Subcutaneous abdominal adipose tissue (tissue), 5 donors: ENCODE measurements around the gene RNF144A.

Experiments
- H3K27ac ChIP-seq: one replicate; pipeline ENCODE4 v1.7.0; 2013; ENCODE audit warnings: low read depth, mild to moderate bottlenecking, inconsistent platforms, low read length, moderate library complexity
- H3K27me3 ChIP-seq, 5 donors: one replicate each; pipeline ENCODE4 v1.7.0; 2013; ENCODE audit warnings: low read length in 5 of 5, inconsistent platforms in 1 of 5; ENCODE audit not compliant: control insufficient read depth in 5 of 5, insufficient read depth in 4 of 5
- H3K36me3 ChIP-seq, 5 donors: one replicate each; pipeline ENCODE4 v1.7.0; 2013; ENCODE audit warnings: low read length in 5 of 5; ENCODE audit not compliant: control insufficient read depth in 5 of 5, insufficient read depth in 5 of 5
- H3K4me1 ChIP-seq, 5 donors: one replicate each; pipeline ENCODE4 v1.7.0; 2013; ENCODE audit warnings: low read length in 5 of 5, mild to moderate bottlenecking in 3 of 5, moderate library complexity in 1 of 5; ENCODE audit not compliant: control insufficient read depth in 5 of 5, insufficient read depth in 5 of 5
- H3K4me3 ChIP-seq, 5 donors: one replicate each; pipeline ENCODE4 v1.7.0; 2013; ENCODE audit warnings: low read length in 5 of 5, low read depth in 1 of 5
- H3K9ac ChIP-seq, 5 donors: one replicate each; pipeline ENCODE4 v1.7.0; 2013; ENCODE audit warnings: low read length in 5 of 5, mild to moderate bottlenecking in 4 of 5, moderate library complexity in 3 of 5
- H3K9me3 ChIP-seq, 5 donors: one replicate each; pipeline ENCODE4 v1.7.0; 2013; ENCODE audit warnings: low read length in 5 of 5; ENCODE audit not compliant: control insufficient read depth in 5 of 5
- donor health status: healthy.
- donor health status: healthy.
- donor health status: healthy.
- donor health status: healthy.
- donor health status: healthy.

Gene RNF144A

DNA sequence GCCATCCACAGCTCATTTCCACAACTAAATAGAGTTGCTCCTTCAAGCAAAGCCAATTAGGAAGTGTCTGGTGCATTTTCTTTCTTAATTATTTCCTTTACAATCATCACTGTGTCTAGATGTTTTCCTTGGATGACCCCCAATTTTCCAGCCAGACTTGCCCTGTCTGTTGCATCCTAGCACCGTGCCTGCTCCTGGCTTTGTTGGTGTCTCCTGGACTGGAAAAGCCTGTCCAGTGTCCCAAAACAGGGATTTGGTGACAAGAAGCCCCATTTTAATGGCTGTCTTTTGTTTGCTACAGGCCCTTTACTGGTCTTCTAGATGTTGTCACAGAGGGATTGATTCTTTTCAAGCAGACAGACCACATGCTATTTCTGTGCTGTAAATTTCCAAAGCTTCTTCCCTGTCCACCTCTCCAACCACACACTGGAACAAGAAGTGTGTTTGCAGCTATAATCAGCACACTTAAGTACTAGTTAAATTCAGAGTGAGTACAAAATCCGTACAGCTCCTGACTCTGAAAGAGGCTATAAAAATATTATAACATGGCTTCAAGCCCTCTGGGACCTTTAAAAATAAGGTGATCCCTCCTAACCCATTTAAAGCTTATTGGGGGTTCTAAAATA, 38.4 kb downstream of the RNF144A start:
- Histone ChIP-seq H3K4me3 (no peak overlapping the region), H3K9ac (peak overlapping the region in 1 of 5 donors; percentile 8), H3K27ac (no peak overlapping the region), H3K4me1 (peaks cover 2 to 49% (median 38%) of the 10 kb centered on the region in 5 donors), H3K27me3 (no peaks in the 10 kb centered on the region), H3K9me3 (no peaks in the 10 kb centered on the region), H3K36me3 (no peaks in the 10 kb centered on the region)

DNA sequence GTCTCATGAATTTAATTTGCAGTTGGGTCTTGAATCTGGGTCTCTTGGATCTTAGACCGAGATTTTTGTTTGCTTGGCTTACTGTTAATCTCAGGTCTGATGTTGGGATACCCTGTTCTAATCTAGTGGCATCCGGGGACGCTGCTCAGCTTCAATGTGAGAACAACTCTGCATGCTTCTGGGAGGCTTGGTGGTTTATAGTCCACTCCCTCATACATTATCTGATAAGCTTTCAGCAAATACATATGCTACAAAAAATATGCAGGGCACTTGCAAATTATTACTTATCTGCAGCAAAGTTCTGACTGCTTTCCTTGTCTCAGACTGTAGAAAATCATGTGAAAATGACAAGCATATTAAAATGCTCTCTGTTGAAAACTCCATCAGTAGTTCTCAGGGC, 39.4 kb downstream of the RNF144A start:
- Histone ChIP-seq H3K9ac (no peak overlapping the region), H3K27me3 (no peaks in the 10 kb centered on the region), H3K36me3 (no peaks in the 10 kb centered on the region), H3K27ac (no peak overlapping the region), H3K4me3 (no peak overlapping the region), H3K4me1 (peaks cover 2 to 58% (median 47%) of the 10 kb centered on the region in 5 donors), H3K9me3 (no peaks in the 10 kb centered on the region)

DNA sequence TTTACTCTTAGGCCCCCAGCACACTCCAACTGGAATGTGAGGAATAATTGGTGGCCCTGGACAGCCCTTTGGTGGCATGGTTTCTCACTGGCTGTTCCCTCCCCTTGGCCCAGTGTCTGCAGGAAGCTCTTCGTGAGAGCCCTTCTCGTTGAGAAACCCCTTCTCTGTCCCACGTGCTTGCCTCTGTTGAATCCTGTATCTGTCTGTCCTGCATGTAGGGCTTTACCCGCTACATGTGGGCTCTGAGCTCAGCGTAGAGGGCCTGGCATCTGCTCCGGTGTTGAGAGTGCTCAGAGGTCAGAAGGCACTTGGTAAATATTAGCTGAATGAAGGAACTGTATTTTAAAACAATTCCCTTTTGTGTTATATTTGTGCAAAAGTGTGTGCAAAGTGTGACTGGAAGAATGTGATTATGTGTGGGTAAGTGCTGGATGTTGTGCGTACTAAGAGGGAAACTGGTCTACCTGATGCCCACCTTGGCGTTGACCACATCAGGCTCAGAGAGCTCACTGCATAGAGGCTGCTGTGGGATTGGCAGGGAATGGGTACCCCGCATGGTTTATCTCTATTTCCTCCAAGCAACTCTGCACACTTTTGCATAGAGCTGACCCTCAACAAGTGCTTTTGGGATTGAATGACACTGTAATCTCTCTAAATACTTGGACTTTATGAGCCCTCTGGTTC, 40.0 kb downstream of the RNF144A start:
- Histone ChIP-seq H3K27ac (no peak overlapping the region), H3K4me3 (no peak overlapping the region), H3K36me3 (no peaks in the 10 kb centered on the region), H3K9me3 (no peaks in the 10 kb centered on the region), H3K4me1 (peaks cover 2 to 60% (median 47%) of the 10 kb centered on the region in 5 donors), H3K27me3 (no peaks in the 10 kb centered on the region), H3K9ac (no peak overlapping the region)

DNA sequence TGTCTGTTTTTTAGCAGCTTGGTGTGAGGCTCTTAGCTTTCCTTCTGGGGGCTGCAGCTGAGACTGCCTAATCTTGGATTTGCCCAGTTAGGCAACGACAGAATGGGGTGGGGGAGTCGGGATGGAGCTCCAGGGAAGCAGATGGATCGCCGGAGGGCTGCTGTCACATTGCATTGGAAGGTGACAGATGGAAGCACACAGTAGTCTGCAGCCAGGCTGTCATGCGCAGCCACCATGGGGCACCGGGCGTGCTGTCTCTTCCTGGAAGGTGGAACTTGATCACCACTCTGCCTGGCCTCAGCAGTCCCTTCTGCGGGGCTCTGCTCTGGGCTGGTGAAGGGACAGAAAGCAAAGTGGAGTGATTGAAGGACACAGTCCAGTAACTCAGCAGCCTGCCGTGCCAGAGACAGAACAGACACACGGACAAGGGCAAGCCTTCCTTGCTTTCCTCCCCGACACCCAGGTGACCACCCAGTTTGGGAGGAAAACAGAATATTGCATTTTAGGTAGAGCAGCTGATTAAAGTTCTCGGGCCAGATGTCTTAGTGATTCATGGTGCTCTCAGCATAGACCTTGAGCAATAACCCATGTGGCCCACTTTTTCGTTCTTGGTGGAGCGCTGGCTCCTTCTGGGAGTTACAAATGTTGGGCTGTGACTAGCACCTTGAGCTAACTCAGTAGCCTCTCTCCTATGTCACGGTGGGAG, 40.9 kb downstream of the RNF144A start:
- Histone ChIP-seq H3K27me3 (no peaks in the 10 kb centered on the region), H3K27ac (no peak overlapping the region), H3K4me1 (peaks cover 2 to 60% (median 47%) of the 10 kb centered on the region in 5 donors), H3K9me3 (no peaks in the 10 kb centered on the region), H3K4me3 (no peak overlapping the region), H3K36me3 (no peaks in the 10 kb centered on the region), H3K9ac (no peak overlapping the region)

DNA sequence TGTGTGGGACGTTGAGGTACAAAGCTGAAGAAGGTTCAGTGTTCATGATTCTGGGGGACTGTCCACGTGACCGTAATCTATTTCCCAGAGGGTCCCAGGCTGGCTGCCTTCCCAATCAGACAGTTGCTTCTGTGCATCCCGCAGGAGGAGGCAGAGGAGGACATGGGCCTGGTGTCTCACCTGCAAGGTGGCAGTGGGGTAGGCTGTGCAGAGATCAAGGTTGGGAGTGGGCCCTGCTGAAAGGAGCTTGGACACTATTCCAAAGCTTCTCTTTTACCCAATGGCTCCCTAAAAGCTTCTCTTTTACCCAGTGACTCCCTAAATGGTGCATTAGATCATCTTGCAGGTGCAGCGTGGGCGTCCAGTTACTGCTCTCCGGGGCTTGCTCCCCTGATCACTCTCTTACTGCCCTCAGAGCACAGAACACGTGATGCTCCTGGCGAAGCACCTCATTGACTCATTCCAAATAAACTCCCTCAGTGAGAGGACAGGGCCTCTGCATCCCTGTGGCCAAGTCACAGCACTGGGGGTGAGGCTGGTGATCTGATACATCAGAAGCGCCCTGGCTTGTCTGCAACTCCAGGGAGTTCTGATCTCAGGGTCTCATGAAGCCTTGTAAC, 41.5 kb downstream of the RNF144A start:
- Histone ChIP-seq H3K4me1 (peaks cover 2 to 60% (median 47%) of the 10 kb centered on the region in 5 donors), H3K27me3 (no peaks in the 10 kb centered on the region), H3K9ac (no peak overlapping the region), H3K27ac (no peak overlapping the region), H3K36me3 (no peaks in the 10 kb centered on the region), H3K4me3 (no peak overlapping the region), H3K9me3 (no peaks in the 10 kb centered on the region)

DNA sequence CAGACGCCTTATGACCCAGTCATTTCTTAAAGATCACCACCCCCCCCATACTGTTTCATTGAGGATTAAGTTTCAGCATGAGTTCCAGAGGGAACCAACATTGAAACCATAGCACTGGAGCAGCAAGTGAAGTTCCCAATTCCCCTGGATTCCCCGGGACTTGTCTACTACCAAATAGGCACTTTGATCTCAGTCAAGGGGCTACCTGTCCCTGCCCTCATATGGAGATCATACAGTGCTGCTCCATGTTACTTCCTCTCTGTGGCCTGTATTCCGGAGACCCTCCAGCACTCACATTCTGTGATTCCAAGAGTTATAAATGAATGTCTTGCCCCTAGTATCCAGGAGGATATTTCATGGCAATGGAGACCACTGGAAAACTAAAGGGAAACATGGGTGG, 42.5 kb downstream of the RNF144A start:
- Histone ChIP-seq H3K9ac (peak overlapping the region in 1 of 5 donors; percentile 40), H3K27me3 (no peaks in the 10 kb centered on the region), H3K9me3 (no peaks in the 10 kb centered on the region), H3K36me3 (no peaks in the 10 kb centered on the region), H3K4me1 (peaks cover 2 to 59% (median 43%) of the 10 kb centered on the region in 5 donors), H3K4me3 (no peak overlapping the region), H3K27ac (peak overlapping the region; percentile 21)

DNA sequence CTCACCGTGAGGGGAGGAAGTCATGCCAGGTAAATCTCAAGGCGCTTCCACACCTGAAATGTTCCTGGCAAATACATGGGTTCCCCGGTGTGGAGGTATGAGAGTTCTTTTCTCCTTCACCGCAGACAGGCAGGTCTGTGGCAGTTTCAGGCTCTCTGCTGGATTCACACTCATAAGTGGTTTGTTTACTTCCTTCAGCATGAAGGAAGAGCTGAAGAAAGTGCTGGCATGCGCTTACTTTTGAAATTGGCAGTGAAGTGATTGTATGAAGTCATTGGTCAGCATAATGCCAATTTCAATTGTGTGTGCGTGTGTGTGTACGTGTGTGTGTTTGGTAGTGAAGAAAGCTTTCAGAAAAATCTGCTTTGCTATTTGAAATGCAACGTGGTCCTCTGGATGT, 43.4 kb downstream of the RNF144A start:
- H3K9me3 ChIP-seq = no peaks in the 10 kb centered on the region
- no peaks in the 10 kb centered on the region for H3K27me3 ChIP-seq
- H3K4me3 ChIP-seq = peak overlapping the region in 3 of 5 donors; percentile 12 to 54 (median 29)
- peak overlapping the region in 2 of 5 donors; percentile 18 to 48 for H3K9ac ChIP-seq
- H3K27ac ChIP-seq = peak overlapping the region; percentile 48
- peaks cover 2 to 50% (median 35%) of the 10 kb centered on the region in 5 donors for H3K4me1 ChIP-seq
- no peaks in the 10 kb centered on the region for H3K36me3 ChIP-seq

DNA sequence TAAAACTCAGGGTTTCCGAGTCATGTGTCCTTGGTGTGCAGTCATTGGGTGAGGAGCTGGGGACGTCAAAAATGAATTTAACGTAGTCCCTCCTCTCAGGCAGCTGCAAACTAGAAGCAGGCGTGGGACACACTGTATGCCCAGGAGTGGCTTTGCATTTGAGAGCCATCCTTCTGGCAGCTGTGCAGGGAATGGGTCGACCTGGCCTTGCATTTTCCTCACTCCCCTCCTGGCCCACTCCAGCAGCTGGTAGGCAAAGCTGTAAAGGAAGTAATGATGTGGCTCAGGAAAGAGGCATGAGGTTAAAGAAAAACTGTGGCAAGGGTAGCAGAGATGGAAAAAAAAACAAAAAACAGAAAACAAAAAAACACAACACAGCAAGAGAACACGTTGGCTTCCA, 46.5 kb downstream of the RNF144A start:
- no peak overlapping the region for H3K4me3 ChIP-seq
- H3K27ac ChIP-seq = no peak overlapping the region
- no peak overlapping the region for H3K9ac ChIP-seq
- peaks cover 2 to 40% (median 34%) of the 10 kb centered on the region in 5 donors for H3K4me1 ChIP-seq
- H3K27me3 ChIP-seq = no peaks in the 10 kb centered on the region
- H3K36me3 ChIP-seq = peaks cover 0 to 3% (median 0%) of the 10 kb centered on the region in 5 donors
- H3K9me3 ChIP-seq = no peaks in the 10 kb centered on the region

DNA sequence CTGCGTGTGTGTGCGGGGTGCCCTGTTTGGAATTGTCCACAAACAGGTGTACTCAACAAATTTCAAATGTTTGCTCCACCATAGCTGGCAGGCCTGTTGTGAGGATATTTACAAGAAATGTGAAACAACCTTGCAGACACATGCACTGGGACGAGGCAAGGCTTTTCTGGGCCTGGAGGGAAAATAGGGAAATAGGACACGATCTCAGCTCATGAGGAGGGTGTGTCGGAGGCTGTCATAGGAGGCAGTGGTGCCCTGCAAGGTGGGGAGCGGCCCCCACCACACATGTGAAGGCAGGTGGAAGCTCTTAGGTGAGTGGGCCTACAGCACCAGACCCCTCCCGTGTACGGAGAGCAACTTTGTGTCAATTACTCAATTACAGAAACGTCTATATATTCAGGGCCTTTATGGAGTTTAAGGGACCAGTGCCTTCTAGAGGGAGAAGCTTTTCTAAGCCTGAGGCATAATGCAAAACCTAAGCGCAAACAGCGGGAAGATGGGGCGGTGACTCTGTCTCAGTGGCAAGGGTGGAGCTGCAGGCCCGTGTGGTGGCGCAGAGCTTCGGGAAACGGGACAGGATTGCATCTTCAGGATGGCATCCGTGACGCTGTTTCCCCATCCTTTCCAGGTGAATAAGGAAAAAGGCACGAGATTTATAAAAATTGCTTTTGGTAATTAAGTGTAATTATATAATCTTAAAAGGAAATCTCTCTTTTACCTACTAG, 48.0 kb downstream of the RNF144A start:
- H3K27ac ChIP-seq = no peak overlapping the region
- H3K9me3 ChIP-seq = no peaks in the 10 kb centered on the region
- no peak overlapping the region for H3K4me3 ChIP-seq
- peaks cover 0 to 3% (median under 1%) of the 10 kb centered on the region in 5 donors for H3K36me3 ChIP-seq
- H3K4me1 ChIP-seq = peaks cover 2 to 25% (median 19%) of the 10 kb centered on the region in 5 donors
- H3K9ac ChIP-seq = no peak overlapping the region
- H3K27me3 ChIP-seq = no peaks in the 10 kb centered on the region
